Coronary artery (tissue), 2 donors: ENCODE measurements around the gene LAMB2.
A peak's percentile ranks its signal among the peaks of the same experiment; 100 is the strongest.

Source experiments
- DNase-seq: peaks from one replicate; pipeline ENCODE4 v3.0.0-alpha.2; 2017; ENCODE audit warnings: low spot score
- H3K27ac ChIP-seq, 2 donors: fragments of 200-600 bp; sonication (generic); one replicate each; pipeline ENCODE4 v1.5.1; 2016 to 2019
- H3K4me3 ChIP-seq: fragments of 200-600 bp; sonication (generic); 2 replicates; pipeline ENCODE4 v1.5.1; 2016; ENCODE audit warnings: mild to moderate bottlenecking, moderate library complexity
- TF ChIP-seq, protein P1 (sequence below): fragments of 200-600 bp; sonication (generic); IDR thresholded peaks from one replicate; pipeline ENCODE4 v1.5.1; 2019; ENCODE audit warnings: antibody characterized with exemption

LAMB2 gene

DNA sequence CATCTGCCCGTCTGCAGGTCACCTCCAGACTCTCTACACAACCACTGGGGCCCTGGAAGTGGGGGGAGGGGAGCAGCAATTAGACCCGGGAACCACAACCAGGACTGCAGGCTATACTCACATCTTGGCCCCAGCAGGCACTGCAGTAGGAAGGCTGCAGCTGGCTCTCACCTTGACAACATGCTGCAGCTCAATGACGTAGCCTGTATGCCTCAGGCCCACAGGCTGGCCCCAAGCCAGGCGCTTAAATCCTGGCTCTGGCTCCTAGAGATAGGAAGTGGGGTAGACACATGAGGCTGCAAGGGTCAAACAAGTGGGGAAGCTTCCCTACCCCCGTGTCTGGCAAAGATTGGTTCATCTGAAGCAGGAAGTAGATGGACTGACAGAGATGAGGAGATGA lies 34.4 kb downstream of the LAMB2 start:
- Histone ChIP-seq H3K27ac (no peak overlapping the region), H3K4me3 (no peak overlapping the region)
- TF ChIP-seq, protein P1, sequence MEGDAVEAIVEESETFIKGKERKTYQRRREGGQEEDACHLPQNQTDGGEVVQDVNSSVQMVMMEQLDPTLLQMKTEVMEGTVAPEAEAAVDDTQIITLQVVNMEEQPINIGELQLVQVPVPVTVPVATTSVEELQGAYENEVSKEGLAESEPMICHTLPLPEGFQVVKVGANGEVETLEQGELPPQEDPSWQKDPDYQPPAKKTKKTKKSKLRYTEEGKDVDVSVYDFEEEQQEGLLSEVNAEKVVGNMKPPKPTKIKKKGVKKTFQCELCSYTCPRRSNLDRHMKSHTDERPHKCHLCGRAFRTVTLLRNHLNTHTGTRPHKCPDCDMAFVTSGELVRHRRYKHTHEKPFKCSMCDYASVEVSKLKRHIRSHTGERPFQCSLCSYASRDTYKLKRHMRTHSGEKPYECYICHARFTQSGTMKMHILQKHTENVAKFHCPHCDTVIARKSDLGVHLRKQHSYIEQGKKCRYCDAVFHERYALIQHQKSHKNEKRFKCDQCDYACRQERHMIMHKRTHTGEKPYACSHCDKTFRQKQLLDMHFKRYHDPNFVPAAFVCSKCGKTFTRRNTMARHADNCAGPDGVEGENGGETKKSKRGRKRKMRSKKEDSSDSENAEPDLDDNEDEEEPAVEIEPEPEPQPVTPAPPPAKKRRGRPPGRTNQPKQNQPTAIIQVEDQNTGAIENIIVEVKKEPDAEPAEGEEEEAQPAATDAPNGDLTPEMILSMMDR = no peak
- DNase-seq = no peak

DNA sequence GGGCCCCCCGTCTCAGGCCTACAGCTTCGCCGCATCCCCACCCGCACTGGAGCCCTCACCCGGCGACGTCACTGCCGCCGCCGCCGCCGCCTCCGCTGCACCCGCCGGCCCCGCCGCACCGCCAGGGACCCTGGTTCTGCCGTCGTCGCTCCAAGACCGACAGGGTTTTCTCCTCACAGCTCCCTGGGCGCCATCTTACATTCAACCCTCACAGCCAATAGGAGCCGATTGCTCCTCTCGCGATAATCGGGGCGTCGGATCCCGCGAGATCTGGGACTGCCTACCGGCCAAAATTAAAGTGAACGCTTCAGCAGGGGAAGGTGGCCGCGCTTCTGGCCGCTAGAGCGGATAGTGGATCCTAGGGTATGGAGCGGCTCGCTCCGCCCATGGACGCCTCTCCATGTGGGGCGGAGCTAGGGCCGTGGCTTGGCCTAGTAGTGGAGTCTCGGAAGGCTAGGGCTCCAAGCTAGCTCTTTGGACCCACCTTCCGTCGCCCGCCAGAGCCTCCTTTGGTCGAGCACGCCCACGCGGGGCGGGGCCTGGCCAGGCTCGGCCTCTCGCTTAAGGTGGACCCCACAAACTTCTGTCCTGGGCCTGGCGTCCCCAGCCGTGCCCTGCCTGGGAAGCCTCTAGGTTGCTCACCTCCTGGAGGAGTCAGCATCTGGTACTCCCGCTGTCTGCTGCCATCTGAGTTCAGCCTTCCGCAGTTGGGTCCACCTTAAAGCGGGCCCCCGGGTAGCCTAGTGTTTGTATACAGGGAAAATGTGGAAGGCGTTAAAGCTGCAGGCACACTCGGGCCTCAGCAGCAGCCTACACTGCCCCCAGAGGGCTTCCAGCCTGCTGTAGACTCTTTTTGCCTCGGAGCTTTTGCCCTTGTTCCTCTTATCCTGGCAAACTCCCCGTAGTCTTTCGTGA lies 38.7 kb downstream of the LAMB2 start, which contains the start of gene QRICH1:
Gene QRICH1, minus strand, starts transcription at position 219 of the 915 bp plus-strand sequence. CDS start 17,054 bp downstream, outside the sequence.
- peak; percentile 99 for DNase-seq
- Histone ChIP-seq H3K4me3 (peak within 1 kb of the TSS; percentile 85), H3K27ac (peak within 1 kb of the TSS; percentile 90 to 97)
- TF ChIP-seq, protein P1 = no peak

DNA sequence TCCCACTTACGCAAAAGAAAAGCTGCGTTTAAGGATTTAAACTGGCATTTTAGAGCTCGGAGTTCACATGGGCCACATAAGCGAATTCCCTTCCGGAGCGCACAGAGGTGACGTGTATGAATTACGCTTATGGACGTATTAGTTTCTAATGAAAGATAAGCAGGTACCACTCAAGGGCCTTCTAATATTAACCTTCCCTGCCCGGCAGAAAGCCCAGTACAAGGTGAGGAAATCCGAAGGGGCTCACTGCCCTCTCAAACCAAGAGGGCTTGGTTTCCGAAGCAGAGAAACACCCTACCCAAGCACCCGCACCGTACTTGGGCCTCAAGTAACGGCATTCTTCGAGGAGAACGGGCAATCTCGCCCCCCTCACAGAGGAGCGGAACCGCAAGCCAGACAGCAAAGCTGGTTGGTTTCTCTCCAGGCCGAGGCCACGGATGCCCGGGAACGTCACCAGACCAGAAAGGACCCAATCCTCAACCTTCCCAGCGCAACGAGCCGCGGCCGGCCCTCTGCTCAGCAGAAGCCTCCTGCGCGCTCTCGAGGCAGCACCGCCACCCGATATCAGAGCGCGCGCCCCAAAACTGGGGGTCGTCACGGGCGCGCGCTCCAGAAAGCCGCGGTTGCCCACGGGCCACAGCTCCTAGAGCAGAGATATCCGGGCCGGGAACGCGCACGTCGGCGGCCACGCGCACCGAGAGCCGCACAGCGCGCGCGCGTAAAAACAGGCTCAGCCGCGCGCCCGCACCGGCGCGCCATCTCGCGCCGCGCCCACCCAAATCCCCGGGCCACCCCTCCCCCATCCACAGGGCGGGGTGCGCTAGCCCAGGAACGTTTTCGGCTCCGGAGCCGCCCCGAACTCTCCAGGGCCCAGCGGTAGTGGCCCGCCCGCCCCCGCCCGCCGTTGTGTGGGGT lies 39.7 kb downstream of the LAMB2 start:
- DNase-seq = peak; percentile 83
- TF ChIP-seq, protein P1 = no peak

DNA sequence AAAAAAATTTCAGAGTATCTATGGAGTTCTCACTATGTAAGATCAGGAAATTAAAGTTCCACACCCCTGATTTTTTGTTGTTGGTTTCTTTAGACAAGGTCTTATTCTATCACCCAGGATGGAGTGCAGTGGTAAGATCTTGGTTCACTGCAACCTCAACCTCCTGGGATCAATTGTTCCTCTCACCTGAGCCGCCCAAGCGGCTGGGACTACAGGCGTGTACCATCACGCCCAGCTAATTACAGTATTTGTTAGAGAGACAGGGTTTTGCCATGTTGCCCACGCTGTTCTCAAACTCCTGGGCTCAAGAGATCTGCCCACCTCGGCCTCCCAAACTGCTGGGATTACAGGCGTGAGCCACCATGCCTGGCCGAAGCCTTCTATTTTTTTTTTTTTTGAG lies 51.4 kb downstream of the LAMB2 start:
- DNase-seq = no peak
- TF ChIP-seq, protein P1 = no peak
- no peak overlapping the region for H3K27ac ChIP-seq
- no peak overlapping the region for H3K4me3 ChIP-seq

More for the DNA sequence above, 39.7 kb downstream of the LAMB2 start:
- Histone ChIP-seq H3K27ac (peak overlapping the region; percentile 90 to 97), H3K4me3 (peak overlapping the region; percentile 85)

DNA sequence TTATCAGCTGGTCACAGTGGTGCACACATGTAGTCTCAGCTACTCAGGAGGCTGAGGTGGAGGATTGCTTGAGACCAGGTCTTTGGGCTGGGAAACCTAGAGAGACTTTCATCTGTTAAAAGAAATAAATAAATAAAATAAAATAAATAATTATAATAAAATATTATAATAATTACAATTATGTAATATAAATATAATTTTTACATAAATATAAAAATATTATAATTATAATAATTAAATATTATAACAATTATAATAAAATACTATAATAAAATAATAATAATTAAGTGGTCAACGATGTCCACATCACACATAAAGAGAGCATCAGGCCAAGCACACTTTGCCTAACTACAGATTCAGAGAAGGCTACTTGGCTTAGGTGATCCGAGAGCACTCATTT lies 53.6 kb downstream of the LAMB2 start:
- TF ChIP-seq, protein P1 = no peak
- H3K4me3 ChIP-seq = no peak overlapping the region
- DNase-seq = no peak

DNA sequence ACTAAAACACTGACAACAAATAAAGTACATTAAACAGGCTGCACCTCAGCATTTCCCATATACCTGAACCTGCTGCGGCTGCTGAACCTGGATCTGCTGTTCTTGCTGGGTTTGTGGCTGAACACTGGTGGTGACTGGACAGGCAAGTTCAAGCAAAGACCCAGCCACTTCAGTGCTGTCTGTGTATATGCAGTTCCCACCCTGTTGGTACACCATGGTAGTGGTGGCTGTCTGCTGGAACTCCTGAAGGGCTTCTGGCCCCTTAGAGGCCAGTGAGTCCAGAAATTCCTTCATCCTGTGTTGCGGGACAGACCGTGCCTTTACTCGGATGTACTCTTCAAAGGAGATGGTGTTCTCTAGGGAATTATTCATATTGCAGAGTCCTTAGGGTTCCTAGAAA lies 56.2 kb downstream of the LAMB2 start:
- Histone ChIP-seq H3K27ac (no peak overlapping the region), H3K4me3 (no peak overlapping the region)
- TF ChIP-seq, protein P1 = no peak
- no peak for DNase-seq

More for the DNA sequence above, 53.6 kb downstream of the LAMB2 start:
- H3K27ac ChIP-seq = no peak overlapping the region
